HT-29 (cell line): Measurements from ENCODE around the gene TNFRSF8. TPM values are rescaled to one million over a fixed set of nuclear protein-coding genes. Genes with fewer than 3 reads are reported as not detected.
A peak's percentile ranks its signal among the peaks of the same experiment; 100 is the strongest.

Source experiments
- DNase-seq: peaks from one replicate; pipeline ENCODE4 v3.0.0-alpha.2; 2015; ENCODE audit warnings: low spot score
- total RNA-seq: library from RNA; depleted of rRNA; stranded (reverse); fragments of >200 nt; shearing (Covaris generic); gene quantifications from 2 replicates; pipeline ENCODE4 v1.2.3, GENCODE V29; 2014

Gene TNFRSF8
- total RNA-seq, 1 experiment from 2014 or later, result not detected

DNA sequence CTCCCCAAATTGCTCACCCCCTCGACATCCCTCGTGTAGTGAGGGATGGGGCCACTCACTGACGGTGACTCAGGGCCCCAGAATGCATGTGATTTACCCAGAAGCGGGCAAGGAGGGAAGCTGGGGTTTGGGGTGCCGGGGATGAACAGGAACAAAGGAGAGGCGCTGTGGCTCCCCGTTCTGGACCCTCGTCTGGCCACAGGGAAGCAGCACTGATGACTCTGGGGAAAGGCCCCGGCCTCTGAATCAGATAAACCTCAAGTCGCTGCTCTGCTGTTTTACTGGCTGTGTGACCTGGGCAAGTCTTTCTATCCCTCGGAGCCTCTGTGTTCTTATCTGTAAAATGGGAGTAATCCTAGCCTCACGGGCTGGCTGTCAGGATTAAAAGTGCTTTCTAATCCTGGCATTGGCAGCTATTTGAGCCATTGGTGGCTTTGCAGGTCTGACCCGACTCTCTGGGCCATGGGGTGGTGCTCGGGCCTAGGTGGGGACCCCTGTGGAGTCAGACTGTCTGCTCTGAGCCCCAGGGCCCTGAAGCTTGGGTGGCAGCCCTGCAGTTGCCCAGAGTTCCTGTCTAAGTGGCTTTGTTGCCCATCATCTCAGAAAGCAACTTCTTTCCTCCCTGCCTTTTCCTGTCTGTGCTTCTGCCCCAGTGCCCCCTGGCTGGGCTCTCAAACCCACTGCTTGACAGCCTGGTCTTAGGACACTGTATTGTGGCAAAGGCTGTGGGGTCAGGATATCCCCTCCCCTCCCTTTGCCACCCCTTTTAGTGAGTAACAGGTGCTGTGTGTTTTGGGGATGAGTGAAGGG lies 109.1 kb downstream of the TNFRSF8 start:
- DNase-seq, result no peak

DNA sequence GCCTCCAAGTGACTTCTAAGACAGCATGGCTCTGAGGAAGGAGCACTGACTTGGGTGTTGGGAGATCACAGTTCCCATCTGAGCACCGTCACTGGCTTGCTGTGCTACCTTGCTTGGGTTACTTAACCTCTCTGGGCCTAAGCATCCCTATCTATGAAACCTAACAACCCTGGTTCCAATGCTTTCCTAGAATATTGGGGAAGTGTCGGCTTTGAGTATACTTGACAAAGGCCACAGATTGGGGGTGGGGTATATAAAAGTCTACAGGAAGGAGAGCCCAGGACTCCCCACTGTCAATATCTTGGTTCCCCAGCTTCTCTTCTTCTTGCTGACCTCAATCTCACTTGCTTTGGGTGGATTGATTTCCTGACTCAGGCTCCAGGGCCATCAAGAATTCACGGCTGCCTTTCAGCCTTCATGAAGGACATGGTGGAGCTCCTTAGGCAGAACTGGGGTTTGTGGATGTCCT lies 110.0 kb downstream of the TNFRSF8 start:
- DNase-seq, result no peak

DNA sequence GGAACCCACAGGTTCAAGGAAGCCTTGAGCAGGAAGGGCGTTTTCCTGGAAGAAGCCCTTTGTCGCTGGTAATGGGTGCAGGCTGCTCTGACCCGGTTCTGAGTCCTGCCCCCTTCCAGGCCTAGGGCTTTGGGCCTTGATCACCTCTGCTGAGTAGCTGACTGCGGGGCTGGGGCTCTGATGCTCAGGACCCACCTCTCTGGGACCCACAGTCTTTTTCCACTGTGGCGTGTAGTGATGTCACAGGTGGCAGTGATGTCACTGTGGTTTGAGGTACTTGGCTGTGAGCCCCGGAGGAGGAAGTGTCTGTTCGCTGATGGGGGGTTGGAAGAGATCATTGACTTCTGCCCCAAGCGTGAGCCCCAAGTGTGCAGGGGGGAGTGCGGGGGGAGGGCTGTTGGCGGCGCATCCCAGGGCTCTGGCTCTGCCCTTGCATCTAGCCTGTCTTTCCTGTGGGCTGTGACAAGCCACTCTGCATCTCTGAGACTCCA lies 110.6 kb downstream of the TNFRSF8 start:
- DNase-seq, result no peak

DNA sequence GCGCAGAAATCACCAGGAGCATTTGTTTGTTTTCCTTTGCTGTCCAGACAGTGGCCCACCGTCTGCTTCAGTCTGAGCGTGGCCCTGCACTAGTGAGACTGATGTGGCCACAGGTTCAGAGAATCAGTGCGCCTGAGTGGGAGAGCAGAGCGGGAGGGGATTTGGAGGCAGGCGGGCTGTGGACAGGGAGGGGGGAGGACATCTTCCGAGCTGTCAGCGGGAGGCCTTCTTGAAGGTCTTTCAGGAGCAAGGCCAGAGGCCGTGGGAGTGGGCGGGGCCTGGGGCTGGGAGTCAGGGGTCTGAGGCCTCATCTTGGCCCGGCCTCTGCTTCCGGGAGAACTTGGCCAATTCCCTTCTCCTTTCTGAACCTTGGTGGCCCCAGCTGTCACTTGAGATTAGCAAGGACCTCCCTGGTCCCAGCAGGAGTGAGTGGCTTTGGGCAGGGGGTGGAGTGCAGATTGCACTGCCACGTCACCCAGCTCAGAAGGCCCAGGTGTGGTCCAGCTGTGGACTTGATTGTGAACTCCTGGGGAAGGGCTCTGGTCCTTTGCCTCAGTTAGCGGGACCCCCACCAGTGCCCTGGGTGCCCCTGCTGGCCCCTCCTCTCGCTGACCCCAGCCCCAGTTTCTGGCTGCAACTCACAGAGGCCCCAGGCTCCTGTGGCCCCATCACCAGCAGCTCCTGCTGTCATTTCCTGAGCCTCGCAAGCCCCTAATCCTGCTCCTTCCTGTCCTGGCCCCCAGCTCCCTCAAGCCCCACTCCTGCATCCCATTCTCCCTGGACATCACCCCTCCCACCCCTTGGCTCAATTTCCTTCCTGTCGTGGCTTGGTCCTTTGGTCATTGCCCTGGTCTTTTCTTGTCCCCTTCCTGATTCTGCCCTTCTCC lies 112.1 kb downstream of the TNFRSF8 start:
- DNase-seq, result no peak

DNA sequence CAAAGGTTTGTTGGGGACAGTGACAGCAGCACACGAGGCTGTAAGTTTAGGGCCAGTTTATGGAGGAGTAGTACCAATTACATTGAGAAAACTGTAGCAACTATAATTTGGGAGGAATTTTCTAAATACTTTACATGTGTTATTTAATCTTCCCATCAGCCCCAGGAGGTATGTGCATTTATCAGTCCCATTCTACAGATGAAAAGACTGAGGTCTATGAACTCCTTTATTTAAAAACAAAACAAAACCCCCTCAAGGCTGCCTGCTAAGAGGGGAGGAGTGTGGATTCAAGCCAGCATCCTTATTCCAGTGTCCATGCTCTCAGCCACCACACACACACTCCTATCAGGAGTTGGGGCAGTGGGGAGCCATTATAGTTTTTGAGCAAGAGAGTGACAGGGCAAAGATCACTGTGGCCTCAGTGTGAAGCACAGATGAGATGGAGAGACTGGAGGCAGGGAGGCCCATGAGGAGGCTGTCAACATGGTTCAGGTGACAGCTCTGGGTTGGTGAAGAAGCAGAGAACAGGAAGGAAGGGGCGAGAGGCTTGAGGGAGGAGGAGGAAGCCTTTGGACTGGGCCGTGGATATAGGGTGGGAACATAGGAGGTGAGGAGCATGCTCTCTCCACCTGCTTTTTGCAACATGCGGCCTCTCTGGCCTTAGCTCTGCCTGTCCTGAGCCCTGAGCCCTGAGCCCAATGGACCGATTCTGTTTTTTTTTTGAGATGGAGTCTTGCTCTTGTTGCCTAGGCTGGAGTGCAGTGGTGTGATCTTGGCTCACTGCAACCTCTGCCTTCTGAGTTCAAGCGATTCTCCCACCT lies 113.4 kb downstream of the TNFRSF8 start:
- DNase-seq, result no peak

DNA sequence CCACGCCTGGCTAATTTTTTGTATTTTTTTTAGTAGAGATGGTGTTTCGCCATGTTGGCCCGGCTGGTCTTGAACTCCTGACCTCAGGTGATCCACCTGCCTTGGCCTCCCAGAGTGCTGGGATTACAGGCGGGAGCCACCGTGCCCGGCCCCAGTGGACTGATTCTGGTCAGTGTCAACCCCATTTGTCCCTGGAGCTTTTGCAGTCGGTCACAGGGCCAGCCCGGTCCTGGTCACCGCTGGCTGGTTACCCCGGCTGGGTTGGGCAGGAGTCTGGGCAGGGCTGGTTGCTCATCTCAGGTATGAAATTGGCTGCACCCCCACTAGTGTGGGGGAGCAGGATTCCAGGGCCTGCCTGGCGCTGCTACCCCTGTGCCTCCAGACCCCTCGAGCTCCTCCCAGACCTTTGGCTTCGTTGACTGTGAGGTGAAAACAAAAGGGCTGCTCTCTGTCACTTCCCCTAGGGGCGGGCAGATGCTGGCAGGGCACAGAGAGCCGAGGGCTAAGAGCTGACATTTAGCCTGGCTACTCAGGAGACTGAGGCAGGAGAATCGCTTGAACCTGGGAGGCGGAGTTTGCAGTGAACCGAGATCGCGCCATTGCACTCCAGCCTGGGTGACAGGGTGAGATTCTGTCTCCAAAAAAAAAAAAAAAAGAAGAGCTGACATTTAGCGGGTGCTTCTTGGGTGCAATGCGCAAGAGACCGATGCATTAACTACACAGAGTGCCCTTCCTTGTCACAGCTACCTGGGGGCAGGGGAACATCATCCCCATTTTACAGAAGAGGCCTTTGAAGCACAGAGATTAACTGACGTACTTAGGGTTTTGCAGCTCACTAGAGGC lies 114.3 kb downstream of the TNFRSF8 start:
- DNase-seq, result no peak

DNA sequence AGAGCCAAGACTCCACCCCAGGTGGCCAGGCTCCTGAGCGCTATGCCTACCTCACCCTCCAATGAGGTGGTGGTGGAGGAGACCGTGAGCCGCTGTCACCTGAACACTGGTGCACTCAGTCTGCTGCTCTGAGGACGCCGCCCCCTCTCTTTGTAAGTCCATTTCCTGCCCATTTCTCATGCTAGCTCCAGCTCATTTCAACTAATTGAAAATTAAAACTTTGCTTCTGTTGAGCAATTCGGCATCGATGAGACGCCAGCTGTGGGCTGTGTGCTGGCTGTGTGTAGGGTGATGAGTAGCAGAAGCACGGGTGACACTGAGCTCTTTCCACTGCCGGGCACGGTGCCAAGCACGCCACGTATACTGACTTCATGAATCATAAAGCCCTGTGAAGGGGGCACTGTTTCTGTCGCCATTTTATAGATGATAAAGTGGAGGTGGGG lies 114.9 kb downstream of the TNFRSF8 start:
- peak; percentile 41 for DNase-seq

DNA sequence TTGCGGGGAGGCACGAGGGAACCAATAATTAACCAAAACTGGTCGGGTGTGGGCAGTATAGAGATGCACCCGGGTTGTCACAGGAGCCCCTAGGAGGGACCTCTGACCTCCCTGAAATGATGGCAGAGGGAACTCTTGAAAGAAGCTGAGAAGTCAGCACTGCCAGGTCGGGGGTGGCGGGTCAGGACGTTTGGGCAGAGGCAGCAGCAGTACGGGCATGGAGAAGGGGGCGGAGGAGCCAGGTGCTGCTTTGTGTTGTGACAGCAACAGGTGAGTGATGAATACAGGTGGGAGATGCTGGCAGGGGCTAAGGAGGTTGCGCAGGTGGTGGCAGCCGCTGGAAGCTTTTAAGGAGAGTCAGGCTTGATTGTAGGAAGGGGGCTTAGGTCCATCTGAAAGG lies 115.4 kb downstream of the TNFRSF8 start:
- DNase-seq, result no peak

DNA sequence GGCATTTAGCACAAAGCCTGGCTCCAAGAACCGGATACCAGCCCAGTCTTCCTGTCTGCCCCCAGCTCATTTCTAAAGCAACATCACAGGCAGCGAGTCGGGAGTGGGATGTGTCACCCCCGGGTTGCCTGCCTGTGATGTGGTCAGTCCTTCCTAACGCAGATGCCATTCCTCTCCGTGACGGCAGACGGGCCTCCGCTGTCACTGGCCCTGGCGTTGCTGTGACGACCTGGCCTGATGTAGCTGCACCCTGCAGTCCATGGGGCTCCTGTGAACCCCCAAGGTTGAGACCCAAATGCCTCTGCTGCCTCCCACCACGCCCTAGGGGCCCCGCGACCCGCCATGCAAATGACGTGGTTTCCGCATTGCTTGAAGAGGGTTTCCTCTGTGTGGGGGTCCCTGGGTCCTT lies 116.0 kb downstream of the TNFRSF8 start:
- DNase-seq, result no peak

DNA sequence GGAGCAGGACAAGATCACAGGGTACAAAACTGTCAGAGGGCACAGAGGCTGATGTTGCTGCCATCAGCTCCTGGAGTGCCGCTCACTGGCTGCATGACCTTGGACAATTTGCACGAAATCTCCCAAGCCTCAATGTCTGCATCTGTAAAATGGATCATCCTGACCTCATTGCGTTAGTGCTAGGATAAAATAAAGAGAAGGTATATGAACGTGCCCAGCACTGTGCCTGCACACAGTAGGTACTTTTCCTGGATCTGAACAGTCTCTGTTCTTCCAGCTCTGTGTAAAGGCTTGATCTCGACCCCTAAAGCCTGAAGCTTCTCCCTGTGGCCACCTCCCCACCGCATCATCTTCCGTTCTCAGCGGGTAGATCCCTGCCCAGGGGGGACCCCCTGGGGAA lies 116.6 kb downstream of the TNFRSF8 start:
- no peak for DNase-seq

DNA sequence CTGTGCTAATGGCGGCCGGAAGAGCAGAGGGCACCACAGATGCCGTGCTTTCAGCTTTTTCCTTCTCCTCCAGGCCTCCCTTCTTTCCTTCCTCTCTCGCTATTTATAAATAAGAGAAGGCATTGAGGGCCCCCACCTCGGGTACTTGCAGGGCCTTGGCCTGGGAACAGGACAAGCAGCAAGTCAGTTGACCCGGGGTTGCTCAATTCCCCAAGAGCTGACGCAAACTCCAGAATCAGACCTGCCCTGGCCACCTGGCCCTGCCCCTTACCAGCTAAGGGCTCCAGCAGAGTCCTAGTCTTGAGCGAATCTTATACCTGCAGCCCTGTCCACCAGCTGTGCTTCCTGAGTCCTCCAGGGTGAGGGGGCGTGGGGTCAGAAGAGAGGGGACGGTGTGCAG lies 117.2 kb downstream of the TNFRSF8 start:
- DNase-seq, result no peak

DNA sequence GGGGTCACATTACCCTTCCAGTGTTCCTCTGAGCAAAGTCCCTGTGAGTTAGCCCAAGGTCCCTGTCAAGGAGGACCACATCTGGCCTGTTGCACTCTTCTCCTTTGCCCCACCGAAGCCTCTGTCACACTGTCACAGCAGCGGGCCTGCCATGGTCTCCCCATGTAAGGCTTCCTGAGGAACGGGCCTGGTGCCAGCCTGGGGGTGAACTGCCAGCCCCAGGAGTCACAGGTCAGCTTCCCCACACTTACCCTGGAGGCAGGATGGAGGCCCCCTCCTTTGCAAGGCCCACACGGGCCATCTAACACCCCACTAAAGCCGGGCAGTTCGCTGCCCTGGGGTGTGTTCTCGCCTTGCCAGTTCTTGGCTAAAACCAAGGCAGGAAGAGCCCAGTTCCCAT lies 117.8 kb downstream of the TNFRSF8 start:
- no peak for DNase-seq

DNA sequence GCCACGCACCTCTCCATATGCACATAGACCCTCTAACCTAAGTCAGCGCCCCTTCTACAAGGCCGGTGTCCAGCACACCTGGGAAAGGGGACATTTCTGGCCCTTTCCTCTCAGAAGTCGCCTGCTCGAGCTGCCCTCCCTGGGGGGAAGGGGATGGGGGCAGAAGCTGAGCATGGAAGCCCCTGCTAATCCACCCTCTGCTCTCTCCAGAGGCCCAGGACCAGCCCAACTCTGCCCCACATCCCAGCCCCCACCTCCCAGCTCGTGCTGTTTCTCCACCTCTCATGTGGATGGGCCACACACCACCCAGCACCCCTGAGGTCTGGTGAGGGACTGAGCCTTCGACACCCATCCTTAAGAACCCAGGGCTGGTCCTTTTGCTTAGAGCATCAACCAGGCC lies 118.5 kb downstream of the TNFRSF8 start:
- no peak for DNase-seq

DNA sequence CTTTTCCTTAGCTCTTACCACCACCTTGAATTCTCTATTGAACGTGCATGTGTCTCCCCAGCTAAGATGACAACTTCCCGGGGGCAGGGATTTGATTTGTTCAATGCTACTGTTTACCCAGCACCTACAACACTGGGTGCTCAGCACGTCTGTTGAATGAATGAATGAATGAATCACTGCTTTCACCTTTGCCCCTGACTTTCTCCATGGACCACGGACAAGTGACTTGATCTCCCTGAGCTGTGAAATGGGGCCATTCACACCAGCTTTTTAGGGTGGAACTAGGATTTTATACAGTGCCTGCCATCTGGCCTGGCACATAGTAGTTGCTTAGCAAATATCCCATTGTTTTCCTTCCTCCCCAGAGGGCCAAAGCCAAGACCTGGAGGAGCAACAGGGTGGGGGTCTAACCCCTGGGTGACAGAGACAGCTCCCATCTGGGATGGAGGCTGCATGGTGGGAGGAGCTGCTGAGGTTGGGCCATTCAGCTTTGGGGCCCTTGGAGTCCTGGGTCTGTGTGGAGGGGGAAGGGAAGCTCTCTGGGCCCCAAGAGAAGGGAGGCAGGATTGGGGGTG lies 119.4 kb downstream of the TNFRSF8 start:
- DNase-seq, result no peak

DNA sequence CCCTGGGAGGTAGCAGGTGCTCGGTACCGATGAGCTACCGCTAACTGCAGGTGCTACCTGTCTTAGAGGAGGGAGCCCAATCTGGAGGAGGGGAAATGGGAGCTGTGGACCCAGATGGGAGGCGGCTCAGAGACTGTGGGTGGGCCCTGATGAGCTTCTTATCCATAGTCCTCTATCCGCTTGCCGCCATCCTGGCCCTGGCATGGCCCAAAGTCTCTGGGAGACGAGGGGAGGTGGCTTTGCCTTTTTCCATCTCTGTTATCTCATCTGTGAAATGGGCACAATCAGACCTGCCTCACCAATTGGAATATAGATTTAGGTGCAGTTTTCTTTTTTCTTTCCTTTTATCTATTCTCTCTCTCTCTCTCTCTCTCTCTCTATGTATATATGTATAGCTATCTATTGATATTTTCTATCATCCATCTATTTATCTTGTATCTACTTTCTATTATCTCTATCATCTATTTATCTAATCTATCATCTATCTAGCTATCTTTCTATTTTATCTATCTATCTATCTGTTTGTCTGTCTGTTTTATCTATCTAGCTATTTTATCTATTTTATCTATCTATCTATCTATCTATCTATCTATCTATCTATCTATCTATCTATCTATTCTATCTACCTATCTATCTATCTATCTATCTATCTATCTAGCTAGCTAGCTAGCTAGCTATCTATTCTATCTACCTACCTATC lies 120.1 kb downstream of the TNFRSF8 start:
- DNase-seq, result no peak

DNA sequence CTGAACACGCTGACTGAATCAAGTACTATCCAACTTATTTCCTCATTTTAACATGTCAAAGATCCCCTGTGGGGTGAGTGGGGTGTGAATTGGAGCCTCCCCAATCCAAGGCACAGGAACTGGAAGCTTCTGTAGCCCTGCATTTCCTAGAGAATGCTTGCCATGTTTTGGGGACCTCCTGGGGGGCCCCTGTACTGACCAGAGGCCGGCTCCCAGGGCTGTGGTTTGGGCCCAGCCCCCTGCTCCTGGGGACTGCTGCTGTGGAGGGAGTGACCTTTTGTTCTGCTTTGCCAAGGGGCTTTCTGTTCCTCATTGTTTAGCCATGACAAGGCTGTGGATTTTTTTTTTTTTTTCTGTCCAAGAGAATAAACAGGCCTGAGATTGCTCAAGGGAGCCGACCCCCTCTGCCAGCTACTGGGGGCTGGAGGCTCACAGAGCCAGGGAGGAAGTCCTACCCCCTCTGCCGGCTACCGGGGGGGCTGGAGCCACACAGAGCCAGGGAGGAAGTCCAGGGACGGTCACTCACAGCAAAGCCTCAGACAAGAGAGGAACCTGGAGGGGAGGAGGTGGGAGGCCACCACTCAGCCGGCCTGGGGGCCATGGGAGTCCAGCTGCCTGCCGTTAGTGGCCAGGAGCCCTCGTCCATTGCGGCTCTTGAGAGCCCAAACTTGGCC lies 121.0 kb downstream of the TNFRSF8 start:
- no peak for DNase-seq

DNA sequence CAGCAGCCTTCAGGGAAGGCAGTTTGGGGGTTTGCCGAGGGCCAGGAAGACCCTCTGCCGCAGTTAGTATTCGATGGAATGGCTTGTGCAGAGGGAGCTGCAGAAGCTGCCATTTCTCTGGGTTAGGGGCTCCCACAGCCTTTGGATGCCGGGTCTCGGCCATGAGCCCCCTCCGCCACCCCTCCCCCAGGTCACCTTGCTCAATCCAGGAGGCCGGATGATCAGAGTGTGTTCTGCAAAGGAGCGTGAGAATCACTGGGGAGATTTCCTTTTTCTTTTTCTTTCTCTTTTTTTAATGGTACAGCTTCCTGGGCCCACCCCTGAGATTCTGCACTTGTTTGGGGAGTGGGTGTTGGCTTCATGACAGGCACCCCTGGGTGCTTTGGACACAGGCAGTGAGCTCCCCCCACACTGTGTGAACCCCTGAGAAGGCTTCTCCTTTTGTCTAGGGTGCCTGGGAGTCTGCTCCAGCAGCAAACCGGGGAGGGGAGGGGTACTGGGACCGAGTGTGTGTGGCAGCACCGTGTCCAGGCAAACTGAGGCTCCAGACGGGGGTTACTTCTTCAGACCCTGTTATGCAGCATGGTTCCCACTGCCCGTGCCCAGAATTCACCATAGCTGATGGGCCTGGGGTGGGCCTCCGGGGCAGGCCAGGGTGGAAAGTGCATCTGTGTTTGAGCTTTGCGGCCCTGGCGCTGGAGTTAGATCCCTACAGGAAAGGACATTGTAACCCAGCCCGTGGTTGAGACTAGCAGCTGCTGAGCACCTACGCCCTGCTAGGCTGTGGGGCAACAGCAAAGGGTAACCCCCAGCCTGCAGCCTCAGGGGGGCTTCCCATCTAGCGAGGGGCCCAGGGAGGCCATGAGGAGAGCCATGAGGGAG lies 122.2 kb downstream of the TNFRSF8 start:
- no peak for DNase-seq
